ENCODE results near the gene ZCCHC7.

ZCCHC7 gene

GRCh38 chr9:37212435-37212834 lies 92.1 kb downstream of the ZCCHC7 start:
- DNase-seq = no peak

GRCh38 chr9:37215381-37215780 lies 95.0 kb downstream of the ZCCHC7 start:
- no peak for DNase-seq

- DNase-seq = no peak
These were observed 95.5 kb downstream of the ZCCHC7 start for GRCh38 chr9:37215830-37216229.

GRCh38 chr9:37217161-37217560 lies 96.8 kb downstream of the ZCCHC7 start:
- no peak for DNase-seq

- no peak for DNase-seq
These were observed 98.5 kb downstream of the ZCCHC7 start for GRCh38 chr9:37218800-37219425.

DNA sequence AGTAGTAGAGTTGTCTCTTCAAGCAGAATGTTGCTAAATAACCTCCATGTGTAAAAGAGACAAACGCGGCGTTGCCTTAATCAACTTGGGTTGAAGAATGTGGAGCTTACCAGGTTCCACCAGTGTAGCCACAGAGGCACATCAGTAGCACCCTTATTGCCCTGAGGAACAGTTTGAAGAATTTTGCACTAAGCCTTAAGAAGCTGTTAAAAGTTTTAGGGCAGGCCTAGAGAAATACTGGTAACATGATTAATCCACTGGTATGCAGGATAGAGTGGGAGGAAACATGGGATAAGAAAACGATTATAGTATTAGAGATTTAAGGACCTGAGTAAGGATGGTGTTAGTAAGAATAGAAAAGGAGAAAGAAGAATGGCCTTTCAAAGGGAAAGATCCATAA lies 100.6 kb downstream of the ZCCHC7 start:
- no peak for DNase-seq

DNA sequence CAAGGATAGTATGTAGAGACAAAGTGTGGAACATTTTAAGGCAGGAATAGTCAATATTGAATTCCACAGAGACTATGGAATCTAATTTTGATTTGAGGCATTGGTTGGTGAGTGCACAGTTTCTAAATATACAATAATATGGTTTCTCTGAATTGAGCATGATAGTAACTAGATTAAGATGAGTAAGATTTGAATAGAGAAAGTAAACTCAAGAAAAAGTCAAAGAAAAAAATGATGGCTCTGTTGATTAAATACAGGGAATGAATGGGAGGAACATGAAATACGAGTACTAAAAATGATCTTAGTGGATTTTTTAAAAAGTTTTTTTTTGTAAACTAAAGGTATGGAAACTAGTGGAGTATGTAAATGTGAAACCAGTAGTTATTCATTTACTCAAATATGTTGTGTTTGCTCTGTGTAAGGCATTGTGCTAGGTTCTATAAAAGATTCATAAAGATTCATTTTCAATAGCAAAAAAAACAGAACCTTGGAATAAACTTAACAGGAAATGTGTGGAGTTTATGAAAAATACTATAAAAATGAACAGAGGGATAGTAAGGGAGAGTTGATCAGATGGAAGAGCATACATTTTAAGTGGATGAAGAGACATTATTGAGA lies 101.2 kb downstream of the ZCCHC7 start:
- DNase-seq = no peak

- no peak for DNase-seq
These were observed 109.1 kb downstream of the ZCCHC7 start for GRCh38 chr9:37229455-37229854.

DNA sequence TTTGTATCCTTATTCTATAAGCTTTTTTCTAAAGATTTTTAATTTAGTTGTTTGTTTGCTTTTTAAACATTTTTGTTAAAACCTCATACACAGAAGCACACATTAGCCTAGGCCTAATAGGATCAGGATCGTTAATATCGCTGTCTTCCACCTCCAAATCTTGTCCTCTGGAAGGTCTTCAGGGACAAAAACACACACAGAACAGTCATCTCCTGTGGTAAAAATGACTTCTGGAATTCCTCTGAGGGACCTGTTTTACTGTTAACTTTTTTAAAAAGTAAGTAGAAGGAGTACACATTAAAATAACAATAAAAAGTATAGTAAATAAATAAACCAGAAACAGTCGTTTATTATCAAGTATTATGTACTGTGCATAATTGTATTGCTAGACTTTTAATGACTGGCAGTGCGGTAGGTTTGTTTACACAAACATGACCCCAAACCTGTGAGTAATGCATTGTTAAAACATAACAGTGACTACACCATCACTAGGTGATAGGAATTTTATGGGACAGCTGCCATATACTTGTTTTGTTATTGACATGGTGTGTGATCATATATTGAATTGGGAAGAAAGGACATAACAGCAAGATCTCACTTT lies 109.6 kb downstream of the ZCCHC7 start:
- DNase-seq = no peak

- DNase-seq = no peak
These were observed 116.4 kb downstream of the ZCCHC7 start for GRCh38 chr9:37236822-37237221.

- DNase-seq = no peak
These were observed 117.7 kb downstream of the ZCCHC7 start for GRCh38 chr9:37238122-37238521.

DNA sequence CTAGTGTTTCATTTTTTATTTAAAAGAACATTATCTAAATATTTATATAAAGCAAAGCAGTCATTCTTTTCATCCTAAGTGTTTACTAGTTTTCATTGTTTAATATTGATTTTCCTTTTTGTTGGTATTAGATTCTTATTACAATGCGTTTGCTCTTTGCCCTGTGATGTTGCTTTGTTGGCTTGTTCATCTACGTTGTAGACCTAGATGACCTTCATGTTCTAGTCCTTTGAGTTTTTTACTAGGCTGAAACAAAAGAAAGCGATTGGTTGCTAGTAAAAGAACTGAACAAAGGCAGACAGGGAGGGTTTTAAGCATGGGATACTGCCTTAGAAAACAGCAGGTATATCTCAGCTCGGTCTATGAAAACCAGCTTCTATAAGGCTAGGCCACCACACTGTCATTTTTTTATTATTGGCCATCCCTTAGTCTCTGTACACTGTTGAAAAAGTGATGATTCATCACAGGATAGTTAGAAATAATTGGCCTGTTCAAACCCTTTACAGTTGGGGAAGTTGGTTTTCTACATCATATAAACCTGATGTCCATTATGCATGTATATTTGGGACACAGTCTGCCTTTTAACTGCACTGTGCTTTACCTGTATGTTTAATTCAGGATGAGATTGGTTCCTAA lies 119.0 kb downstream of the ZCCHC7 start:
- DNase-seq = no peak

DNA sequence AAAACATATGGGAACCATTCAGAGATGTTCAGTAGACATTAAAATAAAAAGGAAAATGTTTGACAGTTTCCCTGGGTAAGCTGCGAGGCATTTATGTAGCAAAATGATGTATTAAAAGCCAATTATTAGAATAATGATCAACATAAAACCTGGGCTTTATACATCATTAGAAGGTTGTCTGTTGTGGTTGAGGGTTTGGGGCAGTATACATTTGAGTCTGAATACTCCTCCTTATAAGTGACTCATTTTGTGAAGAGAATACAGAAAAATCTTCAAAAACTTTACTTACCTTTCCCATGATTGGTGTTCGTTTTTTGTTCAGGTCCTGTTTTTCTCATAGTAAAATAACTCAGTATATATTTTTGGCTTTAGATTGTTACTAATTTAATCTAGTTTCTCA lies 119.5 kb downstream of the ZCCHC7 start:
- no peak for DNase-seq

DNA sequence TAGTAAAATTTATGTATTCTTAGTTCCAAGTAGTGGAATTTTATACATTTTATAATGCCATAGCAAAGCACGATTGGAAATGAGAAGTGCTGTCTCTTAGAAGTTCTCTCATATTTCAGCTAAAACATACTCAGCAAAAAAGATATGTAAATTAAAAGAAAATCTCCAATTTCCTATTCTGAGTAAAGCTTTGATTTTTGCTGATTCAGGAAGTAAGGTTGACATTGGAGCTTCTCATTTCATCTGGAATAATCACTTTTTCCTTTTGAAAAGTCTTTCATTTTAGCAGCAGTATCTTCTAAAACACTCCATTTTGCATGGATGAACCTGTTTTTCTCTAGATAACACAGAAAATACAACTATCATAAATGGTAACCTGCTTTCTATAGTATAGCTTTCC lies 121.0 kb downstream of the ZCCHC7 start:
- no peak for DNase-seq

- DNase-seq = no peak
These were observed 121.7 kb downstream of the ZCCHC7 start for GRCh38 chr9:37242089-37242488.

DNA sequence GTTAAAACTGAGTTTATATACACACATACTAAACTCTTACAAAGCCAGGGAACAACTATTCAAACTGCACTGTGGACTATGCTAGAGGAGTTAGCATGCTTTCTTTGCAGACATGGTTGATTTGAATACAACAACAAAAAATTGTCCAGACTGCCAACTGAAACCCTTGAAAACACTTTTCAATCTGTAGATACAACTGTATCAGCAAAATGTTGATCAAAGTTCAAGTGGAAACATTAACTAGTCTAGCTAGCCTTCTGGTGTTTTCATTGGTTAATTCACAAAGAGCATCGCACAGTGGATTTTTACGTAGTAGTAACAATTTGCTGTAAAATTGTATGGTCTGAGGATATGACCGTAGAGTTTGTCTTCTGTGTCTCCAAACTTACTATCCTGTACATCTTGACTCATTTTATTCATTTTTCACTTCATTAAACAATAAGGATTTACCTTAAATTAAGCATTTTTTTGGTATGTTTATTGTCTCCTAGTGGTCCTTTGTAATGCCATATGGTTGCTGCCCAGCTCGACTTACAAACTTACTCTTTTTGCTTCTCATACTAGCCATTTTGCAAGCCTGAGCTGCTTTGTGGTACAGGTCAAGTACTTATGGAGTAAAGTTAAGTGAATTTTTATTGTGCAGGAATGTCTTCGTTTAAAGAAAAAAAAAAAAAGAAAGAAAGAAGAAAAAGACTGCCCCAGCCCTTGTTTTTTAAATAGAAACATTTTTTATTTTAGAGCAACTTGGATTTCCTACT lies 123.4 kb downstream of the ZCCHC7 start:
- DNase-seq = no peak

DNA sequence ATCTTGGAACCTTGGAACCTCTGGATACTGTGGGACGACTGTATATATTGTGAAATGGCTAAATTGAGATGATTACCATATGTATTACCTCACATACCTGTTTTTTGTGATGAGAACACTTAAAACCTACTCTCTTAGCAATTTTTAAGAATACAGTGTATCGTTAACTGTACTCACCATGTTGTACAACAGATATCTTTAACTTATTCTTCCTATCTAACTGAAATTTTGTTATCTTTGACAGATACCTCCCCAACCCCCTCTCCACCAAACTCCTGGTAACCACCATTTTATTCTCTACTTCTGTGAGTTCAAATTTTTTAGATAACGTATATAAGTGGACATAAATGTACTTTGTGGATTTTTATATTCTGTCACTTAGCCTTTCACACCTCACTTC lies 126.5 kb downstream of the ZCCHC7 start:
- no peak for DNase-seq

- DNase-seq = no peak
These were observed 128.3 kb downstream of the ZCCHC7 start for GRCh38 chr9:37248651-37249163.

DNA sequence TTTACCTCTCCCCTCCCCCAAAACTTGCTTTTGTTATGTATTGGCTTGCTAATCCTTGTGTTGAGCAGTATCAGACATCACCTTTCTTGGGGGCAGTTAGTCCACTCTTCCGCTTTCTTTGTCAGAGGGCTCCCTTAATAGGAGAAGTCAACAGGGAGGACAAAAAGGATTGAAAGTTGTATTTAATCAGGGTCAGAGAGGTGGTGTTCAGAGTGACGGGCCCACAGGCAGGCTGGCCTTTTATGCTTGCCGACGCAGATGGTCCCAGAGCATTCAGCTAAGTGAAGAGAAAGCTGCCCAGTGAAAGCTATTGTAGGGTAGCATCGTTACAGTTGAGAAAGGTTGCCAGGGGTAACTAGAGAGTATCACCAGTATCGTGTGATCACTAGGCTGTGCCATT lies 131.1 kb downstream of the ZCCHC7 start:
- no peak for DNase-seq

- DNase-seq = no peak
These were observed 133.1 kb downstream of the ZCCHC7 start for GRCh38 chr9:37253377-37253937.

DNA sequence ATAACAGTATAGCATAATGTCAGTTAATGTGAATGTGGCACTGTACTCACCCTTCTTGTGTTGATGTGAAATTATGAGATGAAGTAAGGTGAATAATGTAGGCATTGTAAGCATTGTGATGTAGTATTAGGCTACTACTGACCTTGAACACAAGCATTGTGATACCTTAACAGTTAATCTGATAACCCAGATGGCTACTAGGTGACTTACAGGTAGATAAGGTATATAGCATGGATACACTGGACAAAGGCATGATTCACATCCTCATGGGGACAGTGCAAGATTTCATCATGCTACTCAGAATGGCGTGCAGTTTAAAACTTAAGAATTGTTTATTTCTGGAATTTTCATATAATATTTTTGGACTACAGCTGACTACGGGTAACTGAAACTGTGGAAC lies 134.8 kb downstream of the ZCCHC7 start:
- no peak for DNase-seq

DNA sequence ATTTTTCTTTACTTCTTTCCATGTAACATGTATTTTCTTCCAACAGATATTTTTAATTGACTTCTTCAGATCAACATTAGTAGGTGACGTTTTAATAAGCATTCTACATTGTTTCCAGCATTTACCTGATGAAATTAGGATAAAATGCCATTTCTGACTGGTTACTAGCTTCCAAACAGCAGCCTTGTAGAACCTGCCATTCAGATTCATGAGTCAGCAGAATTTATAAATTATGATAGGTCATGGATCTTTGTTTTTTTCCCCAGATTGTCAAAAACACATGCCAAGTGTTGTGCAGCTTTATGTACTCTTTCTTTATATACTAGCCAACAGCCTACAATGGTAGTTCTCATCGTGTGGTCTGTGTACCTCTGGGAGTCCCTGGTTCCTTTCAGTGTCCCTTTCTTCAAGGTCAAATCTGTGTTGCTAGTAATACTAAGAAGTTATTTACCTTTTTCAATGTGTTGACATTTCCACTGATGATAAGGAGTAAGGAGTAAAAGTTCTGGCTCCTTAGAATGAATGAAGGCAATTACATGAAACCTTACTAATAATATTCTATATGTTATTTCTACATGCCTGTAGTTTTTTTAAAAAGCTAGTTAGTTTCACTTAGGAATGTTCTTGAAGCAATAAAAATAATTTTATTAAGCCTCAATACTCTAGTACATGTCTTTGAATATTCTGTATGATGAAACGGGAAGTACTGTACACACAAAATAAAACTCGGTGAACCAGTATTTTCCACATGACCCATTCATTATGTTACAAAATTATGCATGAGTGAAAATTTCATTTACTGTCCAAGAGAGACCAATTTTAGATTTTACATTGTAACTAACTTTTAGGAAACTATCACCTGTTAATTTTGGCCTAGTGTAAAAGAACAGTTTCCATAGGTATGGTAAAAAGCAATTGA lies 135.8 kb downstream of the ZCCHC7 start:
- DNase-seq = no peak
